HepG2 (cell line): ENCODE measurements around the gene FMNL2. TPM values are rescaled to one million over a fixed set of nuclear protein-coding genes. Genes with fewer than 3 reads are reported as not detected.

Experiments used
- ATAC-seq: fragments of 200-7000 bp; cut with Tn5 transposase; 3 replicates; pipeline ENCODE4 v1.9.1; 2020; ENCODE audit warnings: mild to moderate bottlenecking, moderate library complexity
- BruUV-seq: library from RNA; stranded (reverse); fragments of 400-500 nt; replicated peaks from 2 replicates; lab custom pipeline; 2021; lab: Mats Ljungman, UMichigan
- CTCF ChIA-PET: fragments of 300-600 bp; formaldehyde crosslinking; extraction: SDS; loops from one replicate; lab custom pipeline; 2021; ENCODE audit warnings: low total read pairs, inconsistent platforms, low intra/inter-chr PET ratio; lab: Yijun Ruan, JAX
- POLR2A ChIA-PET: fragments of 350-600 bp; sonication (Branson Sonifier 250); formaldehyde crosslinking; loops from one replicate; lab custom pipeline; 2020; ENCODE audit warnings: antibody characterized with exemption, inconsistent platforms; lab: Yijun Ruan, JAX
- DNase-seq: peaks from one replicate; pipeline ENCODE4 v3.0.0-alpha.2; 2015; ENCODE audit warnings: low spot score
- FAIRE-seq: peaks from 3 replicates; lab custom pipeline; 2011; peaks lifted over from hg19 to GRCh38; lab: Jason Lieb, UNC
- H2AFZ ChIP-seq: one replicate; pipeline ENCODE4 v1.6.1; 2011; ENCODE audit warnings: low read length, inconsistent platforms
- H3K27ac ChIP-seq: fragments of 300-600 bp; 3 replicates; pipeline ENCODE4 v1.8.0; 2011; ENCODE audit warnings: mixed run types, mild to moderate bottlenecking, mixed read lengths, low read length, inconsistent platforms; ENCODE audit not compliant: insufficient read depth; ENCODE audit errors: extremely low read length
- H3K27me3 ChIP-seq, 2 experiments: fragments of 200-600 bp in 1 of 2; 2 replicates in 1 of 2; 3 replicates in 1 of 2; pipeline versions ENCODE4 v1.6.0 to v1.8.0; 2011; ENCODE audit warnings: low read length in 2 of 2, mild to moderate bottlenecking in 2 of 2, moderate library complexity in 2 of 2, inconsistent platforms in 1 of 2; ENCODE audit not compliant: insufficient read depth in 2 of 2, control insufficient read depth in 1 of 2
- H3K36me3 ChIP-seq, 2 experiments: fragments of 200-600 bp in 1 of 2; replicated peaks in 1 of 2; 2 replicates in 1 of 2; 3 replicates in 1 of 2; pipeline versions ENCODE4 v1.5.1 to v1.8.0; 2011; ENCODE audit warnings: low read length in 2 of 2, inconsistent platforms in 1 of 2; ENCODE audit not compliant: insufficient read depth in 2 of 2, control insufficient read depth in 1 of 2
- H3K4me1 ChIP-seq: 2 replicates; pipeline ENCODE4 v1.5.1; 2012; ENCODE audit warnings: low read length, inconsistent platforms; ENCODE audit not compliant: insufficient read depth
- H3K4me2 ChIP-seq: 2 replicates; pipeline ENCODE4 v1.6.0; 2011; ENCODE audit warnings: low read depth, low read length, inconsistent platforms
- H3K4me3 ChIP-seq, 3 experiments: fragments of 200-600 bp in 1 of 3; sonication (generic), shearing (Covaris generic) in 1 of 3; replicated peaks in 1 of 3; 2 replicates each; pipeline ENCODE4 v1.5.1; 2011 to 2016; ENCODE audit warnings: low read length in 3 of 3, inconsistent platforms in 2 of 3, low read depth in 2 of 3, mild to moderate bottlenecking in 2 of 3, control low read depth in 1 of 3, mixed read lengths in 1 of 3; ENCODE audit not compliant: insufficient read depth in 1 of 3
- H3K79me2 ChIP-seq: one replicate; pipeline ENCODE4 v1.6.1; 2011; ENCODE audit warnings: low read length, inconsistent platforms; ENCODE audit not compliant: insufficient read depth
- H3K9ac ChIP-seq: 2 replicates; pipeline ENCODE4 v1.6.0; 2011; ENCODE audit warnings: mild to moderate bottlenecking, low read depth, low read length, inconsistent platforms; ENCODE audit not compliant: insufficient read depth
- H3K9me3 ChIP-seq: 2 replicates; pipeline ENCODE4 v1.5.1; 2012; ENCODE audit warnings: mild to moderate bottlenecking, low read length
- H4K20me1 ChIP-seq: 2 replicates; pipeline ENCODE4 v1.6.0; 2011; ENCODE audit warnings: inconsistent platforms, mild to moderate bottlenecking, low read length, moderate library complexity; ENCODE audit not compliant: insufficient read depth
- ATF4 ChIP-seq, 2 experiments: fragments of 450-650 bp in 1 of 2; sonication (generic) in 1 of 2; formaldehyde crosslinking; IDR thresholded peaks; 2 replicates each; pipeline versions ENCODE4 v1.5.0 to v1.8.0; 2020 to 2022; ENCODE audit warnings: mild to moderate bottlenecking in 1 of 2, missing genetic modification reagents in 1 of 2
- DR1 ChIP-seq: sonication (generic); formaldehyde crosslinking; IDR thresholded peaks from 2 replicates; pipeline ENCODE4 v1.8.0; 2021; ENCODE audit warnings: mild to moderate bottlenecking, missing genetic modification reagents, inconsistent platforms
- DRAP1 ChIP-seq: IDR thresholded peaks from 2 replicates; pipeline ENCODE4 v1.6.1; 2016; ENCODE audit warnings: missing genetic modification reagents, missing compliant biosample characterization
- ELF3 ChIP-seq: IDR thresholded peaks from 2 replicates; pipeline ENCODE4 v1.6.1; 2016; ENCODE audit warnings: missing genetic modification reagents, missing compliant biosample characterization
- HOMEZ ChIP-seq: IDR thresholded peaks from 2 replicates; pipeline ENCODE4 v1.6.1; 2016; ENCODE audit warnings: low read depth
- HOXA9 ChIP-seq: sonication (generic); formaldehyde crosslinking; IDR thresholded peaks from 2 replicates; pipeline ENCODE4 v1.8.1; 2022; ENCODE audit warnings: missing genetic modification reagents, mild to moderate bottlenecking, moderate library complexity, borderline replicate concordance
- KDM3A ChIP-seq: IDR thresholded peaks from 2 replicates; pipeline ENCODE4 v1.6.1; 2018; ENCODE audit warnings: low read depth, missing compliant biosample characterization
- MNT ChIP-seq: fragments of 450-650 bp; IDR thresholded peaks from 2 replicates; pipeline ENCODE4 v1.6.1; 2016
- NFIC ChIP-seq: IDR thresholded peaks from 2 replicates; pipeline ENCODE4 v1.6.1; 2012; ENCODE audit warnings: mild to moderate bottlenecking, low read length, inconsistent platforms
- SNAI1 ChIP-seq: sonication (generic); formaldehyde crosslinking; IDR thresholded peaks from 2 replicates; pipeline ENCODE4 v1.5.0; 2020; ENCODE audit warnings: mild to moderate bottlenecking, missing genetic modification reagents, borderline replicate concordance
- SOX6 ChIP-seq, 2 experiments: fragments of 450-650 bp in 1 of 2; sonication (generic) in 1 of 2; formaldehyde crosslinking in 1 of 2; IDR thresholded peaks; 2 replicates each; pipeline versions ENCODE4 v1.4.0 to v1.6.1; 2017 to 2020; ENCODE audit warnings: antibody characterized with exemption in 1 of 2, mild to moderate bottlenecking in 1 of 2, missing genetic modification reagents in 1 of 2
- ZBTB14 ChIP-seq: sonication (generic); formaldehyde crosslinking; IDR thresholded peaks from 2 replicates; pipeline ENCODE4 v1.4.0; 2020; ENCODE audit warnings: missing genetic modification reagents
- ZHX1 ChIP-seq: sonication (generic); formaldehyde crosslinking; IDR thresholded peaks from 2 replicates; pipeline ENCODE4 v1.8.1; 2022; ENCODE audit warnings: low read depth, mild to moderate bottlenecking, missing genetic modification reagents
- ZNF343 ChIP-seq: sonication (generic); formaldehyde crosslinking; IDR thresholded peaks from 2 replicates; pipeline ENCODE4 v1.4.0; 2020; ENCODE audit warnings: mild to moderate bottlenecking, missing genetic modification reagents
- ZNF761 ChIP-seq: sonication (generic); formaldehyde crosslinking; conservative IDR thresholded peaks from 2 replicates; pipeline ENCODE4 v1.4.0; 2020; ENCODE audit warnings: mild to moderate bottlenecking, missing genetic modification reagents
- WGBS: methylation state at CpG from one replicate; pipeline ENCODE4 v1.1.6; 2017; ENCODE audit warnings: low lambda C conversion rate; 5-methylcytosine and 5-hydroxymethylcytosine counted together
- in situ Hi-C: cut with HindIII; loops from 2 replicates; pipeline ENCODE4 v1.10.0; 2017; ENCODE audit warnings: low pct_unique_long_range_greater_than_20kb; ENCODE audit not compliant: extremely low pct_ligation_motif_present
- intact Hi-C: fragments of 100-400 bp; cut with micrococcal nuclease; formaldehyde crosslinking; loops from one replicate; pipeline ENCODE4 v1.10.0; 2022; ENCODE audit not compliant: unreplicated experiment
- polyA plus RNA-seq, 8 experiments: library from polyadenylated mRNA; depleted of rRNA in 3 of 8; stranded (reverse) in 7 of 8; unstranded in 1 of 8; fragments of >200 nt; fragmentation: Illumina TruSeq in 4 of 8; extraction: Trizol in 4 of 8; gene quantifications; 2 replicates each; pipeline versions ENCODE4 v1.2.1 to v1.2.3, GENCODE V29; 2011 to 2016; ENCODE audit warnings: low read depth in 4 of 8, missing spikeins in 1 of 8, mixed read lengths in 1 of 8; ENCODE audit not compliant: insufficient read depth in 1 of 8
- total RNA-seq, 5 experiments: library from RNA; depleted of rRNA; stranded (reverse); fragments of >200 nt; fragmentation: Illumina TruSeq; extraction: Trizol; gene quantifications; 2 replicates each; pipeline ENCODE4 v1.2.3, GENCODE V29; 2016; ENCODE audit warnings: low read depth in 1 of 5

FMNL2 gene
- total and polyA plus RNA-seq, 2 of the 13 experiments (the other 11 are each of a cell fraction or from before 2014, with no cell fraction given) = 66.5 to 67.7 TPM

- Histone ChIP-seq H3K27ac (no peak overlapping the region), H3K79me2 (no peaks in the 10 kb centered on the region), H3K9me3 (no peaks in the 10 kb centered on the region), H3K9ac (no peak overlapping the region), H3K4me3 (no peak overlapping the region), H3K36me3 (peaks cover 18 to 73% of the 10 kb centered on the region in 2 experiments; a peak in 4 of 5 replicates), H2AFZ (no peak overlapping the region), H4K20me1 (no peaks in the 10 kb centered on the region), H3K4me2 (no peak overlapping the region), H3K27me3 (no peaks in the 10 kb centered on the region), H3K4me1 (no peaks in the 10 kb centered on the region)
- in situ Hi-C loops = no loop called here
- ChIA-PET CTCF (no interaction called here), POLR2A (no interaction called here)
- ATAC-seq (no peak), DNase-seq (no peak), FAIRE-seq (no peak)
- no TSS peak for BruUV-seq
- 96% methylated on average over 6 of the region's 6 CpGs for WGBS
- intact Hi-C loops = no loop called here
- no peak for TF ChIP-seq SOX6 (IDR thresholded peaks at IDR 0.05)
- TF ChIP-seq SOX6 (CRISPR knock-in tag; IDR thresholded peaks at IDR 0.05) = no peak
- no peak for TF ChIP-seq SNAI1 (CRISPR knock-in tag)
- TF ChIP-seq ZNF343 (CRISPR knock-in tag) = no peak
- no peak for TF ChIP-seq NFIC
- TF ChIP-seq ZBTB14 (CRISPR knock-in tag) = no peak
- no peak for TF ChIP-seq ELF3 (CRISPR knock-in tag)
- no peak for TF ChIP-seq KDM3A
- no peak for TF ChIP-seq DR1 (CRISPR knock-in tag)
- TF ChIP-seq HOMEZ (CRISPR knock-in tag) = no peak
- no peak for TF ChIP-seq ZNF761
- TF ChIP-seq ATF4 (CRISPR knock-in tag; IDR thresholded peaks at IDR 0.05) = no peak
- TF ChIP-seq ZHX1 (CRISPR knock-in tag) = no peak
- TF ChIP-seq HOXA9 (CRISPR knock-in tag) = no peak
- TF ChIP-seq MNT = no peak
- no peak for TF ChIP-seq DRAP1 (CRISPR knock-in tag)
Measured at GRCh38 chr2:152583512-152584229, 248.7 kb downstream of the FMNL2 start.
